B cell (primary cell): ENCODE results near the gene AIG1. TPM values are rescaled to one million over a fixed set of nuclear protein-coding genes. Genes with fewer than 3 reads are reported as not detected.

ENCODE experiments used
- ATAC-seq: fragments of 200-7000 bp; cut with Tn5 transposase; one replicate; pipeline ENCODE4 v1.10.0; 2021; ENCODE audit warnings: low read depth, mild to moderate bottlenecking, moderate number of reproducible peaks, moderate library complexity
- CTCF ChIA-PET: fragments of 350-600 bp; sonication (Branson Sonifier 250); formaldehyde crosslinking; loops from one replicate; lab custom pipeline; 2021; ENCODE audit warnings: antibody characterized with exemption, inconsistent platforms; lab: Charles Lee
- POLR2A ChIA-PET: fragments of 350-600 bp; sonication (Branson Sonifier 250); formaldehyde crosslinking; loops from one replicate; lab custom pipeline; 2021; ENCODE audit warnings: antibody characterized with exemption; lab: Charles Lee
- DNase-seq: peaks from one replicate; pipeline ENCODE4 v3.0.0; 2013
- H2AFZ ChIP-seq: 2 replicates; pipeline ENCODE4 v1.6.1; 2012; ENCODE audit warnings: mild to moderate bottlenecking, low read depth, low read length; ENCODE audit not compliant: insufficient read depth, poor library complexity, severe bottlenecking
- H3K27ac ChIP-seq, 2 donors: 1 replicate in 1 of 2; 2 replicates in 1 of 2; pipeline ENCODE4 v1.5.1; 2012 to 2013; ENCODE audit warnings: low read length in 2 of 2, mild to moderate bottlenecking in 2 of 2, moderate library complexity in 1 of 2
- H3K27me3 ChIP-seq, 4 experiments: fragments of 200-600 bp in 1 of 4; sonication (generic) in 1 of 4; replicated peaks in 1 of 4; 1 replicate in 2 of 4; 2 replicates in 2 of 4; pipeline versions ENCODE4 v1.6.1 to v1.7.0; 2013 to 2016; ENCODE audit warnings: low read length in 3 of 4, mild to moderate bottlenecking in 2 of 4, mixed read lengths in 1 of 4, moderate library complexity in 1 of 4; ENCODE audit not compliant: insufficient read depth in 4 of 4, control insufficient read depth in 3 of 4; ENCODE audit errors: control extremely low read depth in 1 of 4
- H3K36me3 ChIP-seq, 2 experiments: replicated peaks in 1 of 2; 1 replicate in 1 of 2; 2 replicates in 1 of 2; pipeline versions ENCODE4 v1.6.1 to v1.7.1; 2013; ENCODE audit warnings: low read length in 1 of 2; ENCODE audit not compliant: insufficient read depth in 2 of 2, control insufficient read depth in 1 of 2; ENCODE audit errors: control extremely low read depth in 1 of 2, extremely low read depth in 1 of 2
- H3K4me1 ChIP-seq, 2 donors: fragments of 200-600 bp in 1 of 2; sonication (generic) in 1 of 2; 1 replicate in 1 of 2; 2 replicates in 1 of 2; pipeline versions ENCODE4 v1.5.1 to v1.6.1; 2013 to 2017; ENCODE audit warnings: low read length in 2 of 2; ENCODE audit not compliant: control insufficient read depth in 2 of 2, insufficient read depth in 2 of 2
- H3K4me2 ChIP-seq: replicated peaks from 2 replicates; pipeline ENCODE3; 2012; ENCODE audit warnings: mild to moderate bottlenecking, low read depth, low read length; ENCODE audit not compliant: poor library complexity, severe bottlenecking
- H3K4me3 ChIP-seq, 5 experiments: fragments of 200-600 bp in 1 of 5; sonication (generic) in 1 of 5; 1 replicate in 3 of 5; 2 replicates in 2 of 5; pipeline versions ENCODE4 v1.5.1 to v1.7.0; 2011 to 2016; ENCODE audit warnings: low read length in 4 of 5, mild to moderate bottlenecking in 4 of 5, low read depth in 2 of 5, control low read depth in 1 of 5, moderate library complexity in 1 of 5; ENCODE audit not compliant: insufficient read depth in 1 of 5; ENCODE audit errors: control extremely low read depth in 1 of 5, extremely low read depth in 1 of 5
- H3K79me2 ChIP-seq: fragments of 200-600 bp; sonication (generic); one replicate; pipeline ENCODE4 v1.6.0; 2016; ENCODE audit warnings: low read length; ENCODE audit not compliant: control insufficient read depth, insufficient read depth
- H3K9ac ChIP-seq: fragments of 200-600 bp; sonication (generic); 2 replicates; pipeline ENCODE4 v1.6.1; 2017; ENCODE audit warnings: mild to moderate bottlenecking, low read length, moderate library complexity
- H3K9me3 ChIP-seq, 3 donors: one replicate each; pipeline versions ENCODE4 v1.6.1 to v1.7.1; 2013; ENCODE audit warnings: low read length in 2 of 3; ENCODE audit not compliant: control insufficient read depth in 2 of 3, insufficient read depth in 1 of 3; ENCODE audit errors: control extremely low read depth in 1 of 3
- H4K20me1 ChIP-seq: 2 replicates; pipeline ENCODE4 v1.6.0; 2012; ENCODE audit warnings: mild to moderate bottlenecking, low read length; ENCODE audit not compliant: insufficient read depth, control insufficient read depth, poor library complexity, severe bottlenecking
- H3K27ac Mint-ChIP-seq: one replicate; pipeline ENCODE4 v1.8.0; 2021; ENCODE audit warnings: mixed read lengths
- H3K27me3 Mint-ChIP-seq: one replicate; pipeline ENCODE4 v1.8.0; 2021; ENCODE audit warnings: mixed read lengths
- H3K4me1 Mint-ChIP-seq: one replicate; pipeline ENCODE4 v1.8.0; 2021; ENCODE audit warnings: mixed read lengths
- H3K4me3 Mint-ChIP-seq: one replicate; pipeline ENCODE4 v1.8.0; 2021; ENCODE audit warnings: mixed read lengths
- H3K9me3 Mint-ChIP-seq: one replicate; pipeline ENCODE4 v1.8.0; 2022; ENCODE audit warnings: mixed read lengths; ENCODE audit not compliant: insufficient read depth
- CTCF ChIP-seq: fragments of 200-600 bp; IDR thresholded peaks from one replicate; pipeline ENCODE4 v1.8.0; 2022; ENCODE audit warnings: antibody characterized with exemption, mild to moderate bottlenecking
- EZH2 ChIP-seq: IDR thresholded peaks from 2 replicates; pipeline ENCODE4 v1.6.1; 2012; ENCODE audit warnings: borderline replicate concordance, low read depth, mild to moderate bottlenecking, moderate library complexity, low read length; ENCODE audit not compliant: insufficient read depth, poor library complexity, severe bottlenecking
- WGBS: methylation state at CpG from one replicate; pipeline ENCODE4 v1.1.5; 2013; ENCODE audit warnings: missing lambda C conversion rate; ENCODE audit not compliant: insufficient coverage; 5-methylcytosine and 5-hydroxymethylcytosine counted together
- intact Hi-C: fragments of 100-400 bp; cut with micrococcal nuclease; formaldehyde crosslinking; loops from one replicate; pipeline ENCODE4 v1.10.0; 2022
- polyA plus RNA-seq: library from polyadenylated mRNA; depleted of rRNA; stranded (reverse); fragments of >200 nt; gene quantifications from 2 replicates; pipeline ENCODE4 v1.2.3, GENCODE V29; 2012
- total RNA-seq, 2 donors: library from RNA; stranded (reverse); fragments of 120-200 nt in 1 of 2; gene quantifications; 1 replicate in 1 of 2; 2 replicates in 1 of 2; pipeline versions ENCODE4 v1.2.3 to v1.2.4, GENCODE V29; 2013 to 2022

AIG1 gene
- total and polyA plus RNA-seq, 2 donors (not counting 1 experiment from before 2014, with no cell fraction given) = 7.0 to 9.0 TPM

- no peak overlapping the region for H3K4me3 ChIP-seq
- ATAC-seq (no peak), DNase-seq (no peak)
- no peaks in the 10 kb centered on the region for H4K20me1 ChIP-seq
- ChIA-PET POLR2A (no interaction called here), CTCF (no interaction called here)
- no peak overlapping the region for H3K4me3 Mint-ChIP-seq
- no peak overlapping the region for H3K4me2 ChIP-seq
- H3K36me3 ChIP-seq = no peaks in the 10 kb centered on the region
- TF ChIP-seq CTCF = no peak
- TF ChIP-seq EZH2 = no peak
- peaks cover 3% of the 10 kb centered on the region for H3K9me3 Mint-ChIP-seq
- 100% methylated on average over 2 of the region's 4 CpGs for WGBS
- H3K9me3 ChIP-seq = no peaks in the 10 kb centered on the region
- no peak overlapping the region for H2AFZ ChIP-seq
- H3K27ac Mint-ChIP-seq = no peak overlapping the region
- H3K27me3 Mint-ChIP-seq = no peaks in the 10 kb centered on the region
- no peaks in the 10 kb centered on the region for H3K4me1 Mint-ChIP-seq
- H3K9ac ChIP-seq = no peak overlapping the region
- no peak overlapping the region for H3K27ac ChIP-seq
- H3K79me2 ChIP-seq = no peaks in the 10 kb centered on the region
- H3K27me3 ChIP-seq = no peaks in the 10 kb centered on the region
- H3K4me1 ChIP-seq = no peaks in the 10 kb centered on the region
- intact Hi-C loops = no loop called here
These were observed 210.3 kb downstream of the AIG1 start for GRCh38 chr6:143271024-143271423.

- H4K20me1 ChIP-seq = no peaks in the 10 kb centered on the region
- Mint-ChIP-seq H3K4me3 (no peak overlapping the region), H3K27ac (no peak overlapping the region), H3K9me3 (peaks cover 3% of the 10 kb centered on the region), H3K4me1 (peaks cover 6% of the 10 kb centered on the region), H3K27me3 (no peaks in the 10 kb centered on the region)
- no peak overlapping the region for H3K4me3 ChIP-seq
- peak overlapping the region; percentile 9 for H3K4me2 ChIP-seq
- H3K27me3 ChIP-seq = no peaks in the 10 kb centered on the region
- H3K79me2 ChIP-seq = no peaks in the 10 kb centered on the region
- peak overlapping the region; percentile 50 for H2AFZ ChIP-seq
- TF ChIP-seq CTCF (no peak), EZH2 (no peak)
- H3K4me1 ChIP-seq = peaks cover 2 to 3% of the 10 kb centered on the region in 2 donors
- intact Hi-C loops = no loop called here
- peak; percentile 29 for DNase-seq
- 52% methylated on average over 3 of the region's 4 CpGs for WGBS
- no peaks in the 10 kb centered on the region for H3K36me3 ChIP-seq
- ChIA-PET CTCF (interaction anchor here (0.9 kb wide), 1 partner anchor 801 kb away, joined by 3 read pairs; no protein-coding TSS in a partner anchor), POLR2A (no interaction called here)
- H3K9me3 ChIP-seq = no peaks in the 10 kb centered on the region
- H3K9ac ChIP-seq = no peak overlapping the region
- ATAC-seq = peak; percentile 58
- H3K27ac ChIP-seq = no peak overlapping the region
These were observed 215.7 kb downstream of the AIG1 start for GRCh38 chr6:143276436-143276835.
